IMR-90 (cell line): Measurements from ENCODE around the gene KCNQ2. TPM values are rescaled to one million over a fixed set of nuclear protein-coding genes. Genes with fewer than 3 reads are reported as not detected.

ENCODE experiments used
- ATAC-seq: fragments of 200-7000 bp; cut with Tn5 transposase; 2 replicates; pipeline ENCODE4 v1.9.1; 2020; ENCODE audit warnings: low read depth, mild to moderate bottlenecking, moderate library complexity
- BruUV-seq: library from RNA; stranded (reverse); fragments of 400-500 nt; replicated peaks from 2 replicates; lab custom pipeline; 2021; lab: Mats Ljungman, UMichigan
- CTCF ChIA-PET: fragments of 300-600 bp; formaldehyde crosslinking; extraction: SDS; loops from one replicate; lab custom pipeline; 2021; ENCODE audit warnings: antibody characterized with exemption; lab: Yijun Ruan, JAX
- POLR2A ChIA-PET: fragments of 300-600 bp; sonication (Branson Sonifier 250); formaldehyde crosslinking; loops from one replicate; lab custom pipeline; 2022; ENCODE audit warnings: antibody characterized with exemption; ENCODE audit not compliant: unreplicated experiment; lab: Charles Lee
- DNase-seq: peaks from one replicate; pipeline ENCODE4 v3.0.0; 2013
- H2AFZ ChIP-seq: replicated peaks from 2 replicates; pipeline ENCODE3; 2013; ENCODE audit warnings: low read length, mild to moderate bottlenecking; ENCODE audit not compliant: poor library complexity
- H2AK5ac ChIP-seq: 2 replicates; pipeline ENCODE4 v1.6.1; 2013; ENCODE audit warnings: low read depth, low read length, inconsistent platforms
- H2AK9ac ChIP-seq: replicated peaks from 2 replicates; pipeline ENCODE3; 2013; ENCODE audit warnings: mild to moderate bottlenecking, low read depth, low read length, moderate library complexity; ENCODE audit not compliant: poor library complexity
- H2BK120ac ChIP-seq: 2 replicates; pipeline ENCODE4 v1.6.1; 2013; ENCODE audit warnings: low read depth, low read length, inconsistent platforms
- H2BK15ac ChIP-seq: 3 replicates; pipeline ENCODE4 v1.6.1; 2013; ENCODE audit warnings: low read depth, low read length, inconsistent platforms
- H2BK20ac ChIP-seq: 2 replicates; pipeline ENCODE4 v1.6.1; 2013; ENCODE audit warnings: low read depth, mild to moderate bottlenecking, inconsistent platforms, low read length, moderate library complexity
- H2BK5ac ChIP-seq: 2 replicates; pipeline ENCODE4 v1.6.1; 2013; ENCODE audit warnings: mild to moderate bottlenecking, low read depth, low read length, inconsistent platforms; ENCODE audit not compliant: poor library complexity, severe bottlenecking
- H3K14ac ChIP-seq: replicated peaks from 2 replicates; pipeline ENCODE4 v1.6.1; 2013; ENCODE audit warnings: low read depth, low read length, inconsistent platforms
- H3K18ac ChIP-seq: 2 replicates; pipeline ENCODE4 v1.6.1; 2013; ENCODE audit warnings: low read depth, low read length, control low read depth
- H3K23ac ChIP-seq: 2 replicates; pipeline ENCODE4 v1.6.1; 2013; ENCODE audit warnings: low read depth, low read length, inconsistent platforms
- H3K27ac ChIP-seq: 2 replicates; pipeline ENCODE4 v1.5.1; 2013; ENCODE audit warnings: mild to moderate bottlenecking, control low read depth, low read length; ENCODE audit not compliant: insufficient read depth
- H3K27me3 ChIP-seq: 2 replicates; pipeline ENCODE4 v1.6.1; 2013; ENCODE audit warnings: low read length; ENCODE audit not compliant: control insufficient read depth, insufficient read depth
- H3K36me3 ChIP-seq: 2 replicates; pipeline ENCODE4 v1.6.1; 2013; ENCODE audit warnings: low read length, mixed read lengths; ENCODE audit not compliant: control insufficient read depth, insufficient read depth
- H3K4ac ChIP-seq: 2 replicates; pipeline ENCODE4 v1.6.1; 2013; ENCODE audit warnings: low read depth, low read length, inconsistent platforms
- H3K4me1 ChIP-seq: 2 replicates; pipeline ENCODE4 v1.6.1; 2013; ENCODE audit warnings: low read length, mixed read lengths; ENCODE audit not compliant: control insufficient read depth, insufficient read depth
- H3K4me2 ChIP-seq: 2 replicates; pipeline ENCODE4 v1.6.1; 2013; ENCODE audit warnings: low read depth, mild to moderate bottlenecking, control low read depth, low read length, moderate library complexity
- H3K4me3 ChIP-seq: 2 replicates; pipeline ENCODE4 v1.5.1; 2013; ENCODE audit warnings: low read depth, mild to moderate bottlenecking, control low read depth, low read length, moderate library complexity; ENCODE audit not compliant: insufficient read depth
- H3K56ac ChIP-seq: 2 replicates; pipeline ENCODE4 v1.6.1; 2013; ENCODE audit warnings: low read length, inconsistent platforms; ENCODE audit not compliant: insufficient read depth; ENCODE audit errors: extremely low read depth
- H3K79me1 ChIP-seq, 2 experiments: 2 replicates each; pipeline ENCODE4 v1.6.1; 2013; ENCODE audit warnings: low read length in 2 of 2, inconsistent platforms in 1 of 2, low read depth in 1 of 2
- H3K9ac ChIP-seq: 2 replicates; pipeline ENCODE4 v1.6.1; 2013; ENCODE audit warnings: low read depth, low read length, control low read depth
- H3K9me1 ChIP-seq: 2 replicates; pipeline ENCODE4 v1.6.1; 2013; ENCODE audit warnings: low read length, inconsistent platforms; ENCODE audit not compliant: insufficient read depth
- H3K9me3 ChIP-seq: 2 replicates; pipeline ENCODE4 v1.6.1; 2013; ENCODE audit warnings: low read length; ENCODE audit not compliant: control insufficient read depth, insufficient read depth
- H4K20me1 ChIP-seq: 2 replicates; pipeline ENCODE4 v1.6.1; 2013; ENCODE audit warnings: low read length, inconsistent platforms; ENCODE audit not compliant: insufficient read depth
- H4K5ac ChIP-seq: 2 replicates; pipeline ENCODE4 v1.6.1; 2013; ENCODE audit warnings: mild to moderate bottlenecking, low read depth, low read length, control low read depth
- H4K8ac ChIP-seq, 2 experiments: 2 replicates each; pipeline ENCODE4 v1.6.1; 2013; ENCODE audit warnings: low read depth in 2 of 2, low read length in 2 of 2, control low read depth in 1 of 2, inconsistent platforms in 1 of 2
- H4K91ac ChIP-seq: 2 replicates; pipeline ENCODE4 v1.6.1; 2013; ENCODE audit warnings: low read depth, low read length, inconsistent platforms; ENCODE audit not compliant: insufficient read depth
- MAFK ChIP-seq: IDR thresholded peaks from 2 replicates; pipeline ENCODE4 v1.6.1; 2012; ENCODE audit warnings: low read depth, low read length, improper control_type of control experiment
- WGBS, 2 experiments: methylation state at CpG; one replicate each; pipeline versions ENCODE4 v1.1.5 to v1.1.7; 2013; ENCODE audit warnings: missing lambda C conversion rate in 2 of 2; ENCODE audit not compliant: insufficient read length in 1 of 2; ENCODE audit errors: extremely low coverage in 2 of 2; 5-methylcytosine and 5-hydroxymethylcytosine counted together
- dilution Hi-C: fragments of 300-500 bp; cut with HindIII; formaldehyde crosslinking; loops from one replicate; pipeline ENCODE4 v1.14.3; 2018; ENCODE audit warnings: low sequenced_read_pairs; ENCODE audit not compliant: unreplicated experiment
- in situ Hi-C: fragments of 300-500 bp; cut with MboI; formaldehyde crosslinking; loops from 3 replicates; pipeline ENCODE4 v1.14.3; 2019; ENCODE audit warnings: low sequenced_read_pairs, inconsistent platforms, mixed read lengths
- intact Hi-C: fragments of 100-400 bp; cut with micrococcal nuclease; formaldehyde crosslinking; loops from 2 replicates; pipeline ENCODE4 v1.10.0; 2022
- polyA plus RNA-seq, 3 experiments: library from polyadenylated mRNA; depleted of rRNA; stranded (reverse); fragments of >200 nt; gene quantifications; 2 replicates each; pipeline ENCODE4 v1.2.3, GENCODE V29; 2012; ENCODE audit warnings: low replicate concordance in 1 of 3
- total RNA-seq: library from RNA; depleted of rRNA; stranded (reverse); fragments of >200 nt; gene quantifications from 2 replicates; pipeline ENCODE4 v1.2.3, GENCODE V29; 2012
- TF ChIP-seq, protein P1 (sequence below): fragments of 150-350 bp; IDR thresholded peaks from 2 replicates; pipeline ENCODE4 v1.6.1; 2016; ENCODE audit warnings: low read depth, mild to moderate bottlenecking, low read length, moderate library complexity, borderline replicate concordance
- TF ChIP-seq, protein P2 (sequence below): fragments of 150-350 bp; IDR thresholded peaks from 2 replicates; pipeline ENCODE4 v1.6.1; 2017; ENCODE audit warnings: mild to moderate bottlenecking, antibody characterized with exemption, low read length, low read depth

KCNQ2 gene
- total and polyA plus RNA-seq, 2 of the 4 experiments (the other 2 are of a cell fraction), result 0.02 TPM; not detected in 1

DNA sequence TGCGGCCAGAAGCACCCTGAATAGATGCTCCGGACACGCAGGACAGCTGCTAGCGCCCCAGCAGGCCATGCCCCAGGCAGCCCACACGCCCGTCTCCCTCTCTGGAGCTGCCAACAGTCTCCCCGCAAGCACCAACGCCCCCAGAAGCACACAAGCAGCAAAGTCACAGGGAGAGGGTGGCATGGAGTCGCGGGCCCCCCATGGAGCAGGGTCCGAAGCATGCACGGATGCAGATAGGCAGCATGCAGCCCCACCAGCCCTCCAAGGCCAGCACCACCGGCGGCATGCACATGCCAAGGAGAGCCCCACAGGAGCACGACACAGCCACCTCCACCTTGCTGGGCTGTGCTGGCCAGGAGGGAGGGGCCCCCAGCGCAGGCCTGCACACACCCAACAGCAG lies 53.8 kb downstream of the KCNQ2 start:
- no peak overlapping the region for H4K91ac ChIP-seq
- no peak overlapping the region for H3K27ac ChIP-seq
- H3K4me1 ChIP-seq, result no peaks in the 10 kb centered on the region
- H3K9me3 ChIP-seq, result no peaks in the 10 kb centered on the region
- TF ChIP-seq MAFK, result no peak
- TF ChIP-seq, protein P1, sequence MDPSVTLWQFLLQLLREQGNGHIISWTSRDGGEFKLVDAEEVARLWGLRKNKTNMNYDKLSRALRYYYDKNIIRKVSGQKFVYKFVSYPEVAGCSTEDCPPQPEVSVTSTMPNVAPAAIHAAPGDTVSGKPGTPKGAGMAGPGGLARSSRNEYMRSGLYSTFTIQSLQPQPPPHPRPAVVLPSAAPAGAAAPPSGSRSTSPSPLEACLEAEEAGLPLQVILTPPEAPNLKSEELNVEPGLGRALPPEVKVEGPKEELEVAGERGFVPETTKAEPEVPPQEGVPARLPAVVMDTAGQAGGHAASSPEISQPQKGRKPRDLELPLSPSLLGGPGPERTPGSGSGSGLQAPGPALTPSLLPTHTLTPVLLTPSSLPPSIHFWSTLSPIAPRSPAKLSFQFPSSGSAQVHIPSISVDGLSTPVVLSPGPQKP, result no peak
- TF ChIP-seq, protein P2, sequence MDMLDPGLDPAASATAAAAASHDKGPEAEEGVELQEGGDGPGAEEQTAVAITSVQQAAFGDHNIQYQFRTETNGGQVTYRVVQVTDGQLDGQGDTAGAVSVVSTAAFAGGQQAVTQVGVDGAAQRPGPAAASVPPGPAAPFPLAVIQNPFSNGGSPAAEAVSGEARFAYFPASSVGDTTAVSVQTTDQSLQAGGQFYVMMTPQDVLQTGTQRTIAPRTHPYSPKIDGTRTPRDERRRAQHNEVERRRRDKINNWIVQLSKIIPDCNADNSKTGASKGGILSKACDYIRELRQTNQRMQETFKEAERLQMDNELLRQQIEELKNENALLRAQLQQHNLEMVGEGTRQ, result no peak
- CTCF ChIA-PET, result no interaction called here
- H3K18ac ChIP-seq, result no peak overlapping the region
- H3K23ac ChIP-seq, result no peak overlapping the region
- no peak overlapping the region for H3K4ac ChIP-seq
- H3K56ac ChIP-seq, result no peak overlapping the region
- no peaks in the 10 kb centered on the region for H3K79me1 ChIP-seq
- peaks cover 41% of the 10 kb centered on the region for H3K27me3 ChIP-seq
- DNase-seq, result no peak
- H2AK9ac ChIP-seq, result no peak overlapping the region
- POLR2A ChIA-PET, result no interaction called here
- no peak overlapping the region for H3K9ac ChIP-seq
- no peak overlapping the region for H2BK120ac ChIP-seq
- ATAC-seq, result no peak
- no peaks in the 10 kb centered on the region for H3K9me1 ChIP-seq
- no peak overlapping the region for H2AFZ ChIP-seq
- dilution Hi-C loops (no loop called here), intact Hi-C loops (no loop called here), in situ Hi-C loops (no loop called here)
- H3K4me3 ChIP-seq, result no peak overlapping the region
- no TSS peak for BruUV-seq
- H2AK5ac ChIP-seq, result no peak overlapping the region
- no peak overlapping the region for H4K8ac ChIP-seq
- no peaks in the 10 kb centered on the region for H4K20me1 ChIP-seq
- no peak overlapping the region for H2BK15ac ChIP-seq
- no peak overlapping the region for H2BK20ac ChIP-seq
- H2BK5ac ChIP-seq, result no peak overlapping the region
- H3K14ac ChIP-seq, result no peak overlapping the region
- no peak overlapping the region for H4K5ac ChIP-seq
- H3K36me3 ChIP-seq, result no peaks in the 10 kb centered on the region
- 57% methylated on average over 6 of the region's 16 CpGs; no CpG with 5 or more reads in 1 of the 2 experiments for WGBS, 2 experiments
- no peak overlapping the region for H3K4me2 ChIP-seq
